Cardiac fibroblast (primary cell): ENCODE results near the gene LSAMP.

Experiments used
- DNase-seq, 2 donors: peaks; one replicate each; pipeline versions ENCODE4 v3.0.0 to v3.0.0-alpha.2; 2010; ENCODE audit warnings: low read depth in 2 of 2
- H3K4me3 ChIP-seq, 2 donors: replicated peaks in 1 of 2; 1 replicate in 1 of 2; 2 replicates in 1 of 2; pipeline ENCODE4 v1.5.1; 2011; ENCODE audit warnings: low read depth in 2 of 2, low read length in 2 of 2, mild to moderate bottlenecking in 2 of 2, moderate library complexity in 1 of 2
- TF ChIP-seq, protein P1 (sequence below): IDR thresholded peaks from one replicate; pipeline ENCODE4 v1.5.1; 2011; ENCODE audit warnings: low read depth, mild to moderate bottlenecking, low read length, inconsistent platforms

The LSAMP gene

GRCh38 chr3:116160594-116160993 lies 284.7 kb downstream of the LSAMP start:
- TF ChIP-seq, protein P1, sequence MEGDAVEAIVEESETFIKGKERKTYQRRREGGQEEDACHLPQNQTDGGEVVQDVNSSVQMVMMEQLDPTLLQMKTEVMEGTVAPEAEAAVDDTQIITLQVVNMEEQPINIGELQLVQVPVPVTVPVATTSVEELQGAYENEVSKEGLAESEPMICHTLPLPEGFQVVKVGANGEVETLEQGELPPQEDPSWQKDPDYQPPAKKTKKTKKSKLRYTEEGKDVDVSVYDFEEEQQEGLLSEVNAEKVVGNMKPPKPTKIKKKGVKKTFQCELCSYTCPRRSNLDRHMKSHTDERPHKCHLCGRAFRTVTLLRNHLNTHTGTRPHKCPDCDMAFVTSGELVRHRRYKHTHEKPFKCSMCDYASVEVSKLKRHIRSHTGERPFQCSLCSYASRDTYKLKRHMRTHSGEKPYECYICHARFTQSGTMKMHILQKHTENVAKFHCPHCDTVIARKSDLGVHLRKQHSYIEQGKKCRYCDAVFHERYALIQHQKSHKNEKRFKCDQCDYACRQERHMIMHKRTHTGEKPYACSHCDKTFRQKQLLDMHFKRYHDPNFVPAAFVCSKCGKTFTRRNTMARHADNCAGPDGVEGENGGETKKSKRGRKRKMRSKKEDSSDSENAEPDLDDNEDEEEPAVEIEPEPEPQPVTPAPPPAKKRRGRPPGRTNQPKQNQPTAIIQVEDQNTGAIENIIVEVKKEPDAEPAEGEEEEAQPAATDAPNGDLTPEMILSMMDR: no peak
- no peak overlapping the region for H3K4me3 ChIP-seq
- no peak for DNase-seq

DNA sequence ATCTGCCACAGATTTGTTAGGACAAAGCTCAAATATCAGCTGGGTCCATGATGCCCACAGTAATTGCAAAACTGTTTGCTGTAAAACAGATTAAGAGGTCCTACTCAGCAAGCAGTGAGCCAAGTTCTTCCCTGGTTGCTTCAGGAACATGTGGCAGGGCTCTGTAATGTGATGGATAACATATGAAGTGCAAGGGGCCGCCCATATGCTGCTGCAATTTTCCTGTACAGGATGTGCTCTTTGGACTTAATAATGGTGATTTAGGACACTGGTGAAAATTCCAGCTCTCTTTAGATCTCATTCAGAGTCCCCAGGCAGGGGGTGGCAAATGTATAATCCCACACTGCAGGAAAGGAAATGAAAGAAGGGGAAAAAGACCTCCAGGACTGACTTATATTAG lies 289.4 kb downstream of the LSAMP start:
- no peak overlapping the region for H3K4me3 ChIP-seq
- TF ChIP-seq, protein P1: no peak
- DNase-seq: peak in 1 of 2 donors; percentile 58

DNA sequence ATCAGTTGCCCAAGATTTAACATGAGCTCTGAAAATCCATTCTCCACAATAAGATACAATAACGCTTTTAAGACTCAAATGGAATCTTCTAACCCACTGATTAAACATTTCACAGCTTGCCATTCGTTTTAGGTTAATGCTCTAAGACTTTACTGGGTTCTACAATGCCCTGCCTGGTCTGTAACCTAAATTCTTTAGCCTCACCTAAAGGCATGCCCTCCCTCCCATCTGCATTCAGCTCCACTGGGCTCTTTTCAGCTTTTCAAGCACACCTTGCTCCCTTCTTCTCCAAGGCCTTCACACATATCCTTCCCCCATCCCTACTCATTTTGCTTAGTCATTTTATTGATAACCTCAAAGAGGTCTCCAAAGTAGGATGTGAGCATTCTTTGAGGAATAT lies 290.9 kb downstream of the LSAMP start:
- DNase-seq: no peak
- H3K4me3 ChIP-seq: no peak overlapping the region
- TF ChIP-seq, protein P1: no peak

DNA sequence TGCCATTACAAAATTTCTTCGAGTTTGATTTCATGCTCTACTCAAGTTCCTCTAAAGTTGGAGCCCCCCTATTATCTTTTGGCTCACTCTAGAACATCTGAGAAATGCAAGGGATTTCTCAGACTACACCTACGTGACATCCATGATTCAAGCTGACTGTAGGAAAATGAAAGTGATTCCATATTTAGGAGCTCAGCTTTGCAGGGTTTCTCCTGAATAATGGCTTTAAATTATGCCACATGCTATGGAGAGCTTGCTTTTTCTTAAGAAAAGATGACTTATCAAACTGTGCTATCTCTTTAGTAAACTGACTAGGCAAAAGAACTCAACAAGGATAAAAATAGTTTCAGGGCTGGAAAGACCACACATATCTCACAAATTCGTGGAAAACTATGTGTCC lies 292.1 kb downstream of the LSAMP start:
- DNase-seq: peak in 1 of 2 donors; percentile 16
- H3K4me3 ChIP-seq: no peak overlapping the region
- TF ChIP-seq, protein P1: no peak

DNA sequence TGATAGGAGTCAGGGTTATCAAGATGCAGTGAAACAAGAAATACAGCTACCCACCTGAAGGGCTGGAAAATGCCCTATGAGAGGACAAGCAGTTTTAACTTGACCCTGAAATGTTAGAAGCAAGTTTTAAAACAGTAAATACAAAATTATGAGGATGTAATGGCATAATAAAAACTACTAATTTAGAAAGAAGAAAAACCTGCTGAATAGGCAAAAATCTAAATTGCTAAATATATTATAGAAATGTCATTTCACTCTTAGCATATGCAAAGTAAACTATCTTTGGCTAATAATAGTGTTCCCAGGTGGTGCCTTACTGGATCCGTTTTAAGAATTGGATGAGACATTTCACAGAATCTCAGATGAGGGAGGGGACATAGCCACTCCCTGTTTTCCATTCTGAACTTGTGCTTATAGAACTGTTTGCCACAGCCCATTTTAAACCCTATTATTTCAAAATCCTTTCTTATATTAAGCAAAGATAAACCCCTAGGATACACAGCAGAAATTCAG lies 294.6 kb downstream of the LSAMP start:
- no peak overlapping the region for H3K4me3 ChIP-seq
- TF ChIP-seq, protein P1: no peak
- no peak for DNase-seq

GRCh38 chr3:116148881-116149851 lies 296.1 kb downstream of the LSAMP start:
- TF ChIP-seq, protein P1: no peak
- no peak overlapping the region for H3K4me3 ChIP-seq
- peak in 1 of 2 donors; percentile 37 for DNase-seq
